Stimulated activated CD4-positive, alpha-beta T cell treated with anti-CD3 and anti-CD28 coated beads, Interleukin-2, amount 100 ng/mL, for 4 hours (primary cell): ENCODE data around the gene FXYD7.
"Not testable (repeated sequence)": the region's sequence is repeated elsewhere in the genome, so short reads cannot be mapped to it uniquely, and the experiment has no call there.

Source experiments
- DNase-seq: peaks from one replicate; pipeline ENCODE4 v3.0.0-alpha.2; 2020; ENCODE audit warnings: low read depth

Gene FXYD7

DNA sequence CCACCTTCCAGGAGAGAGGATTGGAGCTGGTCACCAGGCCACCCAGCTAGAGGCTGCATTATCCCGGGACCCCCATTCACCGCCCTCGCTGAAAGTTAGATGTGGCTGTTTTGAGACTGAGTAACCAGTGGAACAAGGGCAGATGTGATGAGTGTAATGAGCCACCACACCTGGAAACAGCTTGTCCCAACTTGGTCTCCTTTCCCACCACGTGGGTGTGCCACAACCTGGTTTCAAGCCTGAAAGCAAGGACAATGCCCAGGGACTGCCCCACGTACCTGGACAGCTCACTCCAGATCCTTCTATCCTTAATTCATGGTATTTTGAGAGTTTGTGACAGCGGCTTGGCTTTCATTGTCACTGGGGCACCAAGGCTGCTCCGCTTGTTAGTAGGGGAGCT, 15.2 kb upstream of the FXYD7 start:
- no peak for DNase-seq

DNA sequence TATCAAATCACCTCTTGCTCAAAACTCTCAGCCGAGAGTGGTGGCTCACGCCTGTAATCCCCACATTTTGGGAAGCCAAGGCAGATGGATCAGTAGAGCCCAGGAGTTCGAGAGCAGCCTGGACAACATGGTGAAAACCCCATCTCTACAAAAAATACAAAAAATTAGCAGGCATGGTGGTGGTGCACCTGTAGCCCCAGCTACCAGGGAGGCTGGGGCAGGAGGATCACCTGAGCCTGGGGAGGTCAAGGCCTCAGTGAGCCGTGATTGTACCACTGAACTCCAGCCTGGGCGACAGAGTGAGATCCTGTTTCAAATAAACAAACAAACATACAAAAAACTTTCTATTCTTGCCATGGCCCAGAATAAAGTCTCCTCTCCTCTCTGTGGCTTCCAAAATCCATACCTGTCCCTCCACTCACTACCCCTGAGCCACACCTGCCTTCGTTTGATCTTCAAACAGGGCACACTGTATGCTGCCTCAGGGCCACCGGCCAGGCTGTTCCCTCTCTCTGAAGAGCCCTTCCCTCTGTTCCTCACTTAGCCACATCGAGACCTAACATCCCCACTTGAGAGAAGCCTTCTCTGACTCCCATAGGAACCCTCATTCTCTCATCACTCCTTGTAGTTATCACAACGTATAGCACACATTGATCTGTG, 14.5 kb upstream of the FXYD7 start:
- no peak for DNase-seq

- DNase-seq: not testable (repeated sequence)
Observed at GRCh38 chr19:35129724-35130274, 13.3 kb upstream of the FXYD7 start.

- DNase-seq: no peak
Observed at GRCh38 chr19:35130761-35131720, 12.0 kb upstream of the FXYD7 start.

GRCh38 chr19:35132254-35132653, 10.8 kb upstream of the FXYD7 start:
- DNase-seq: no peak

- DNase-seq: no peak
Observed at GRCh38 chr19:35133826-35134225, 9.2 kb upstream of the FXYD7 start.

DNA sequence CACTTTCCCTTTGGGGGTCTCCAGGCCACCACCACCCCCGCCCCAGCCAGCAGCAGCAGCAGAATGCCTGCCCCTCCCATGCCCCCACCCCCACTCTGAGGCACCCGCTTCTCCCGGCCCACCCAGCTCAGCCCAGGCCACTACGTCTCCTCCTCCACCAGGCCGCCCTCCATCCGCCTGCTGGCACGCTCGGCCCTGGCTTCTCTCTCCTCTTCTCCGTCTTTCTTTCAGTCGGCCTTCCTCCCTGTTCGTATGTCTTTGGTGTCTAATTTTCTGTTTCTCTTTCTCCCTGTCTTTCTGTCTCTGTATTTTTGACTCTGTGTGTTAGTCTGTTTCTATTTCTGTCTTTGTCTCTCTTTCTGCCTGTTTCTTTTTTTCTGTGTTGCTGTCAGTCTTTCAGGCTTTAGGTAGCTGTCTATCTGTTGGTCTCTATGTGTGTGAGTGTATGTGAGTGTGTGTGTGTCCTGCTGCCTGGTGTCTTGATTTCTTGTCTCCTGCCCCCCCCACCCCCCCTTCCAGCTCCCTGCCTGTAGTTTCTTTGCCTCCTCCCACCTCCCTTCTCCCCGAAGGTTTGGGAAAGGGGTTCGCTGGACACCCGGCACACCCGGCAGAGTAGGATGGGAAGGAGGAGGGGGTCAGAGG, 8.3 kb upstream of the FXYD7 start, which contains the start of gene LGI4:
TSS of gene LGI4 (minus strand) at position 459 of the 642 bp plus-strand sequence. CDS start at position 80, 379 bp downstream.
- DNase-seq: no peak

DNA sequence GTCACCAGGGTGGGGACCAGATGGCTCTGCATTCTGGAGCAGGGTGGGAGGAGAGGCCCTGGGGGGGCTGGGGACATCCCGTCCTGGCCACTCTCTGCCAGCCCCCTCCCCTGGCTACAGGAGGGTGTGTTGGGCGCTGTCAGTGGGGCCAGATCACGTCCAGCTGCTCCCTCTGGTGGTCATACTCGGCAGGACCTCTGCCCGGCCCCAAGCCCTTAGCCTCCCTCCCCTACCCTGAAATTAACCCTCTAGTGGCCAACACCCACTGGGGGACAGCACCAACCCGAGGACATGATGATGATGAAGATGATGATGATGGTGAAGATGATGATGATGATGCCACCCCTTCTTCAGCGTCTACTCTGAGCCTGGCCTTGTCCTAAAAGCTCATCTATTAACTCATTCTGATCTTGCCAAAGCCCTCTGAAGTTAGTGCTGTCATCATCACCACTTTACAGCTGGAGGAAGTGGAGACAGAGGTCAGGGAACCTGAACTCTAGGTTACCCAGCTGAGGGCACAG, 7.6 kb upstream of the FXYD7 start:
- no peak for DNase-seq

- no peak for DNase-seq
Observed at GRCh38 chr19:35136231-35136630, 6.8 kb upstream of the FXYD7 start.

DNA sequence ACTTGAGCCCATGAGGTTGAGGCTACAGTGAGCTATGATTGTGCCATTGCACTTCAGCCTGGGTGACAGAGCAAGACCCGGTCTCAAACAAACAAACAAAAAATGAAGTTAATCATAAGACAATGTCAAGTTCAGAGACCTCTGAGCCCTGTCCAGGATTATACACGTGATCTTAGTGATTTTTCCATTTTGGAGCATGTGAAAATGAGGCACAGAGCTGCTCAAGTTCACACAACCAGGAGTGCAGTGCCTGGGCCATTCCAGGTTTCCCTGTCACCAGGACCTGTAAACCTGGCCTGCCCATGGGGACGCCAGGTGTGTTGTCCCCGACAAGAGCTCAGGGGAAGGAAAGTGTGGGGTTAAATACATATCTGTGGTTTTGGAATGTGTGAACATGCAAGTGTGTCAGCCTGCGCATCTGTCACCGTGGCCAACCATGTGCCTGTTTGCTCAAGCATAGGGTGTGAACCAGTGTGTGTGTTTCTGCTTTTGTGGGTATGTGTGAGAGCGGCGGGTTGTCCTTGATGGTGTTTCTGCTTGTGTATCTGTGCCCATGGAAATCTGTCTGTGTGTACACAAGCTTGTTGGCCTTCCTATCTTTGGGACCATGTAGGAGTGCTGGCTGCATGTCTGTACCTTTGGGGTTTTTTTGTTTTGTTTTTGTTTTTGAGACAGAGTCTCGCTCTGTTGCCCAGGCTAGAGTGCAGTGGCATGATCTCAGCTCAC, 5.9 kb upstream of the FXYD7 start:
- DNase-seq: no peak

DNA sequence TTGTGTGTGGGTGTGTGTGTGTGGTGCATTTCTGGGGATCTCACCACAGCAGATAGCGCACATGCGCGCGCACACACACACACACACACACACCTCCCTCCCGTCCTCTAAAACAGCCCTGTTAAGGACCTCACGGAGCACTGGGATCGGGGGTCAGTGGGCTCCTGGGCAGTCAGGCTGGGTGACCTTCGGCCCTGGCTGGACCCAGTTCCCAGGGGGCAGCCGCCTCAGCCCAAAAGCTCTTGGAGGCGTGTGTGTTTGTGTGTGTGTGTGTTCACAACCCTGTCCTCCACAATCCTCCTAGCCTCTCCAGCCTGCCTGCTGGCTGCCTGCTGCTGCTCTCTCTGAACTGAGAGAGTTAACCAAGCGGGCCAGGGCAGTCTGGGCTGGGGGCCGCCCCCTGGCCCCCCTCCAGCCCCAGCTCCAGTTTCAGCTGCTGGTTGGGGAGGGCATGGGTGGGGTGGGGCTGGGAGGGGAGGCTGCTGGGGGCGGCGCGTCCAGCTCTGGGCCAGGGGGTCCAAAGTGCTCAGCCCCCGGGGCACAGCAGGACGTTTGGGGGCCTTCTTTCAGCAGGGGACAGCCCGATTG, 4.7 kb upstream of the FXYD7 start, which contains the start of gene FXYD1:
TSS of gene FXYD1 (plus strand) at position 520 of the 588 bp plus-strand sequence. CDS start 1,256 bp downstream, outside the sequence.
- no peak for DNase-seq

- no peak for DNase-seq
Observed at GRCh38 chr19:35140207-35140961, 2.7 kb upstream of the FXYD7 start.

- DNase-seq: peak; percentile 97
Observed at GRCh38 chr19:35140962-35141836, 1.9 kb upstream of the FXYD7 start.

GRCh38 chr19:35141837-35142605, 1.0 kb upstream of the FXYD7 start:
- DNase-seq: no peak

DNA sequence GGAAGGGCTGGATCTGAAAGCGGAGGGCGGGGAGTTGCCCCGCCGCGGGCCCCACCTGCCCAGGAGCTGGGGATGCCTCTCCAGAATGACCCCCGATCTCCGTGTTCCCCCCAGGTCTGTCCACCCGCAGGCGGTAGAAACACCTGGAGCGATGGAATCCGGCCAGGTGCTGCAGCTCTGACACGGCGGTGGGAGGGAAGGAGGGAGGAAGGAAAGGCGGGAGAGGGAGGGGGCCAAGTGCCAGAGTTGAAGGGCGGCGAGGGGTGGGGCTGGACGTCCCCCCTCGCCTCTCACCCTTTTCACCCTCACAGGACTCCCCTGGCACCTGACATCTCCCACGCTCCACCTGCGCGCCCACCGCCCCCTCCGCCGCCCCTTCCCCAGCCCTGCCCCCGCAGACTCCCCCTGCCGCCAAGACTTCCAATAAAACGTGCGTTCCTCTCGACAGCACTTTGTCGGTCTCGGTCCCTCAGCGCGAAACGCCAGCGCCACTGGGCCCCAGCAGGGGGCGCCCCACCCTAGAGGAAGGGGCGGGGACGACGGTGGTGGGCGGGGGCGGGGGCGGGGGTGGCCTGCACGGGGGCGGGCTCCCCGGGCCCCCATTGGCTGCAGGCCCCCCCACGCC, 337 bp upstream of the FXYD7 start:
- peak; percentile 60 for DNase-seq

DNA sequence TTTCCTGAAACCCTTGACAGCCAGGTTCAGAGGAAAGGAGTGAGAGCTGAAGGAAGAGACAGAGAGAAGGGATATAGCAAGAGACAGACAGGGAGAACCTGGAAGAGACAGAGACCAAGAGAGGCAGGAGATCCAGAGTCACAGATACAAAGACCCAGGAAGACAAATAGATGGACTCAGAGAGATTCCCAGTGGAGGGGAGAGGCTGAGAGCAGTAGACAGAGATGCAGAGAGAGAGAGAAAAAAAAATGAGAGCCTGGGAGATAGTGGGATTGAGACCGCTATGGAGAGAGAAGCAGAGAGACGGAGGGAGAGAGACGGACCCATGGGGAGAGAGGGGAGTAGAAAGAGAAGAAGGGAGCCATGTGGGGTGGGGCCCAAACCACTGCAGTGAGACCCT, 763 bp downstream of the FXYD7 start:
- DNase-seq: no peak

DNA sequence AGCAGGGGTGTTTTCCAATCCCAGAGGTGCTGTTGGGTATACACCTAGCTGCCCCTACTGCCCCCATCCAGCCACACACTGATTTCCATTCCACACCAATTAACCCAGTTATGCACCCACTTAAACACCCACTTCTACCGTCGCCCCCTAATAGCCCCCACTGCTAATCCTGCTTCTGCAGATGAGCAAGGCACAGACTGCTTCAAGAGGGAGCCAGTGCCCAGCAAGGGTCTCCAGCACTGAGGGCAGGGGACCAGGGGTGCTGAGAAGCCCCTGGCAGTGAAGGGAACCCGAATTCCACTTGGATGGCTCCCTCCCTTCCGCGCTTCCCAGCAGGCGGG, 1.2 kb downstream of the FXYD7 start:
- DNase-seq: no peak
